ENCODE data around the gene MRPL27.

DNA sequence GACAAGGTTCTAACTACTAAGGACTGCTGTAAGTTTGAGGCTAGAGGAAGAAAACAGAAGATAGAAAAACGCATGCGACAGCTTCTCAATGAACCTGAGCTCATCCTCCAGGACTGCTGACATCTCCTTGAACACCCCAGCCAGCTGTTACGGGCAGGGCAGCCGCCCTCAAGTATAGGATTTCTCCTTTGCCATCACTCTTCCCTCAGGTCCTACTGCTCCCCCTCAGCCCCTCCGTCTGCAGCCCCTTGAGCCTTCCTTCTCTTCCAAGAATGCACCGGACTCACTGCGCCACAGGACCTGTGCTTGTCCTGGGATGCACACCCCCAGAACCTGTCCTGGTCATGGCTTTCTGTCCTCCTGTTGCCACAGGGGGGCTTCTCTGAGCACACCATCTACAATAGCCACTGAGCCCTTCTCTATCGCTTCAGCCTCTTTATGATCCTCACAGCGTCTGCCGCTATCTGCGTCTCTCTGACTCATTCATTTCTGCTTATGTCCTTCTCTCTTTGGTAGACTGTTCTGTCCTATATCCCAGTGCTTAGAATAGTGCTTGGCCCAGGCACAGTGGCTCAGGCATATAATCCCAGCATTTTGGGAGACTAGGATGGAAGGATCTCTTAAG, 42.7 kb downstream of the MRPL27 start:
- TF ChIP-seq POLR2A (IDR thresholded peaks at IDR 0.05; ENCODE audit: low read depth, low read length): no peak
- no peak for TF ChIP-seq MAFK (IDR thresholded peaks at IDR 0.05; ENCODE audit: low read depth, low read length)
- TF ChIP-seq, protein P1, sequence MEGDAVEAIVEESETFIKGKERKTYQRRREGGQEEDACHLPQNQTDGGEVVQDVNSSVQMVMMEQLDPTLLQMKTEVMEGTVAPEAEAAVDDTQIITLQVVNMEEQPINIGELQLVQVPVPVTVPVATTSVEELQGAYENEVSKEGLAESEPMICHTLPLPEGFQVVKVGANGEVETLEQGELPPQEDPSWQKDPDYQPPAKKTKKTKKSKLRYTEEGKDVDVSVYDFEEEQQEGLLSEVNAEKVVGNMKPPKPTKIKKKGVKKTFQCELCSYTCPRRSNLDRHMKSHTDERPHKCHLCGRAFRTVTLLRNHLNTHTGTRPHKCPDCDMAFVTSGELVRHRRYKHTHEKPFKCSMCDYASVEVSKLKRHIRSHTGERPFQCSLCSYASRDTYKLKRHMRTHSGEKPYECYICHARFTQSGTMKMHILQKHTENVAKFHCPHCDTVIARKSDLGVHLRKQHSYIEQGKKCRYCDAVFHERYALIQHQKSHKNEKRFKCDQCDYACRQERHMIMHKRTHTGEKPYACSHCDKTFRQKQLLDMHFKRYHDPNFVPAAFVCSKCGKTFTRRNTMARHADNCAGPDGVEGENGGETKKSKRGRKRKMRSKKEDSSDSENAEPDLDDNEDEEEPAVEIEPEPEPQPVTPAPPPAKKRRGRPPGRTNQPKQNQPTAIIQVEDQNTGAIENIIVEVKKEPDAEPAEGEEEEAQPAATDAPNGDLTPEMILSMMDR (conservative IDR thresholded peaks at IDR 0.05; ENCODE audit: low read depth, low read length): no peak
- no peak for TF ChIP-seq BHLHE40 (IDR thresholded peaks at IDR 0.05; ENCODE audit: low read depth, low read length)
- no peak for TF ChIP-seq SMC3 (IDR thresholded peaks at IDR 0.05; ENCODE audit: low read depth, low read length)
- TF ChIP-seq RAD21 (IDR thresholded peaks at IDR 0.05; ENCODE audit: low read length): no peak
- no peak for TF ChIP-seq CEBPB (IDR thresholded peaks at IDR 0.05; ENCODE audit: low read depth, low read length)
- no peak for TF ChIP-seq RCOR1 (IDR thresholded peaks at IDR 0.05; ENCODE audit: insufficient replicate concordance, low read length)
- TF ChIP-seq RFX5 (IDR thresholded peaks at IDR 0.05; ENCODE audit: low read depth, low read length): no peak
- TF ChIP-seq FOS (IDR thresholded peaks at IDR 0.05; ENCODE audit: low read depth, low read length): no peak
